NCI-H1436 treated with DMSO at 0.1 percent for 48 hours (cell line): ENCODE results near the gene SOWAHC.
"Not testable (repeated sequence)": the region's sequence is repeated elsewhere in the genome, so short reads cannot be mapped to it uniquely, and the experiment has no call there.

Source experiments
- DNase-seq: peaks from one replicate; lab custom pipeline; 2025; lab: John Stamatoyannopoulos, UW

SOWAHC gene

DNA sequence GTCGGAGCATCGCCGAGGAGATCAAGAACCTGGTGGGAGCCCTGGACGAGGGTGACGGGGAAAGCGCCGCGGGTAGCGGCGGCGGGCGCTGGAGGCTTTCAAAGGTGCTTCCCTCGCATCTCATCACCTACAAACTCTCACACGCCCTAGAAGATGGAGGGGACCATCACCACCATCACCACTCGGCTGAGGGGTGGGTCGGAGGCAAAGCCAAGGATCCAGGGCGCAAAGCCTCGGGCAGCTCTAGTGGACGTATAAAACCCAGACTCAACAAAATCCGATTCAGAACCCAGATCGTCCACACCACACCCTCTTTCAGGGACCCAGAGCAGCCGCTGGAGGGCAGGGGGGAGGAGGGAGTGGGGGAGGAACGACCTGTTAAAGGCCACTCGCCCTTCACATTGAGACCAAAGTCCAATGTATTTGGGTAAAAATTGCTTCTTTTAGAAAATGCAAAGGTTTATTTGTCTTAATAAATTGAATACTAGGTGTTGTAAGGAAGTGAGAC is 1.5 kb downstream of the SOWAHC start:
- no peak for DNase-seq

- DNase-seq, result no peak
Measured at GRCh38 chr2:109616184-109616583, 2.0 kb downstream of the SOWAHC start.

DNA sequence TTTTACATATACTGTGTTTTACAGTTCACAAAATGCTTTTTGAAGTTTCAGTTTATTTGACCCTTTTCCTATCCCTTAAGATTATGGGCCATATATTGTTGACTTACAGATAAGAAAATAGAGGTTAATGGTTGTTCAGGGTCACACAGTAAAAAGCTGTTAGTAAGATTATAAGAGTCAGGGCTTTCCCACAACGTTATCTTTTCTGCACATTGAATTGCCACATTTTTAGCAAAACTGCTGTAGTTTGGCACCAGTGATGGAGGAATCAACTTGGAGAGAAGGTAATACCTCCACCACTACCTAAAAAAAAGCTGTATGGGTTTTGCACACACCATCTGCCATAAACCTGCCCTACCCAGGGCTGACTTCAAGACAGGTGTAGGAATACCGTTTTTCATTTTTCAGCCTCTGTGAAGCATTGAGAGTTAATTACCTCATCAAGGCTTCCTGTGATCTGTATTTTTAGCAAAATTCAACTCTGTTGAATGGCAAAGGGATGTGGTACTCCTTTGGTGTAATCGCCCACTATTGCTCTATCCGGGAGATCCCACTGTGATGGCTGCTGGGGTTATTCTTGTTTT is 5.0 kb downstream of the SOWAHC start:
- no peak for DNase-seq

GRCh38 chr2:109623297-109623696 is 9.1 kb downstream of the SOWAHC start:
- no peak for DNase-seq

DNA sequence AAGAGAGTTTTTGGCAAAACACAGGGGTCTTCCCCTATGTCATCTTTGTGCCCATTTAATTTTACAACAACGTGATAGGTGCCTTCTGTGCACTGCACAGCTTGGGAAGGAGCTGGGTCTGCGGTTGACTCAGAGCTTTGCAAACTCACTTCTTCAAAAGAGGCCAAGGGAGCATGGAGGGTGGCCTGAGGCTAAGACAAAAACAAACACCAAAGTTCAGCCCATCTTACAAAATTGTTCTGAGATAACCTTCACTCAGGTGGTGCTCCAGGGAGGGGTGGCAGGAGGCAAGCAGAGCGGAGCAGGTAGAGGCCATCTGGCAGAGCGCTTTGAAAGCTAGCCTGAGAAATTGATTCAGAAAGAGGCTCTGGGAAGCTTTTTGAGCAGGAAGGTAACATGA is 9.8 kb downstream of the SOWAHC start:
- DNase-seq, result no peak

DNA sequence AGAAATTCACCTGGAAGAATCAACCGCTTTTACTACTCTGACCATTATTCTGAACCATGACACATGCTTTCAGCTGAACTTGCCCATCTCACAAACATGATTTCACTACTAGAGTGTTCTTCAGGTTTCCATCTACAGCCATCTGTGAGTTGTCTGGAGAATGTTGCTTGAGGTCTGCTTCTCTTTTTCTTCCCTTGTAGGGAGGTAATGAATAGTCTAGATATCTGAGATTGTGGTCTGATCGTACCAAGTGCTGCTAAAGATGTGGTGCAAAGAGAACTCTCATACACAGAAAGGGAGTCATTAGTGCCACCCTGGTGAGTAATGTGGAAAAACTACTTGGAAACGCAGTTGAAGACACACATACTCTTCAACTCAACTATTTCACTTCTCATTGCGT is 10.2 kb downstream of the SOWAHC start:
- DNase-seq, result no peak

GRCh38 chr2:109628321-109628720 is 14.2 kb downstream of the SOWAHC start:
- not testable (repeated sequence) for DNase-seq

- DNase-seq, result no peak
Measured at GRCh38 chr2:109629867-109630266, 15.7 kb downstream of the SOWAHC start.

DNA sequence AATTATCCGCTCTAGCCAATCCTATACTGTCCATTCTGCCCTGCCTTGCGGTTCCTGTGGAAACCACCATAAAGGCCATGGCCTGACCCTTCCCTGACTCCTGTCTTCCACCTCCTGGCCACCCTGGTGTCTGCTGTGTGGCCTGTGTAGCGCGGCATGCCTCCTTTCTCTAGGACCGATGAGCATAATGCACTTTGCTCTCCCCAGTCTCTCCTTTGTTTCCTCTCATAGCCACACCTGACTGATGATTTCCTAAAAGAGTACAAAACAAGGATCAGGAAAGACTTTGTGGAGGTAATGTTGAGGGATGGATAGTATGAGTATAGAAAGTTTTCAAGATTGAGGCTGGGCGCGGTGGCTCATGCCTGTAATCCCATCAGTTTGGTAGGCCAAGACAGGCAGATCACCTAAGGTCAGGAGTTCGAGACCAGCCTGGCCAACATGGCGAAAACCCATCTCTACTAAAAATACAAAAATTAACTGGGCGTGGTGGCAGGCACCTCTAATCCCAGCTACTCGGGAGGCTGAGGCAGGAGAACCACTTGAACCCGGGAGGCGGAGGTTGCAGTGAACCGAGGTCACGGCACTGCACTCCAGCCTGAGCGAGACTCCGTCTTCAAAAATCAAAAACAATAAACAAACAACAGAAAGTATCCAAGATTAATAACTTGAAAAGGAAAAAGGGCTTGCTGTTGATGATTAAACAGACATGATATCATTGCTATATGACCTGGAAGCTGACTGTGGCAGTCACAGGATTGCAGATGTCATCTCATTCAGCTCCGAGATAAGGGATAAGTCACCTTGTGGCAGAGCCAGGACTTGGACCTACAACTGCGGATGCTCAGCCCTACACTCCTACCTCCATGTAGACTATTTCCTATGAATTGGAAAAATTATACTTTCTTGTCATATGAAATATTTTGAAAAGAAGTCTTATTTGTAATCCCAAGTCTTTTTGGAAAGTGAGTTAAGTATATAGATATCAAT is 16.6 kb downstream of the SOWAHC start:
- DNase-seq, result no peak

- DNase-seq, result no peak
Measured at GRCh38 chr2:109631741-109632140, 17.6 kb downstream of the SOWAHC start.

GRCh38 chr2:109632158-109632789 is 18.1 kb downstream of the SOWAHC start:
- DNase-seq, result no peak

DNA sequence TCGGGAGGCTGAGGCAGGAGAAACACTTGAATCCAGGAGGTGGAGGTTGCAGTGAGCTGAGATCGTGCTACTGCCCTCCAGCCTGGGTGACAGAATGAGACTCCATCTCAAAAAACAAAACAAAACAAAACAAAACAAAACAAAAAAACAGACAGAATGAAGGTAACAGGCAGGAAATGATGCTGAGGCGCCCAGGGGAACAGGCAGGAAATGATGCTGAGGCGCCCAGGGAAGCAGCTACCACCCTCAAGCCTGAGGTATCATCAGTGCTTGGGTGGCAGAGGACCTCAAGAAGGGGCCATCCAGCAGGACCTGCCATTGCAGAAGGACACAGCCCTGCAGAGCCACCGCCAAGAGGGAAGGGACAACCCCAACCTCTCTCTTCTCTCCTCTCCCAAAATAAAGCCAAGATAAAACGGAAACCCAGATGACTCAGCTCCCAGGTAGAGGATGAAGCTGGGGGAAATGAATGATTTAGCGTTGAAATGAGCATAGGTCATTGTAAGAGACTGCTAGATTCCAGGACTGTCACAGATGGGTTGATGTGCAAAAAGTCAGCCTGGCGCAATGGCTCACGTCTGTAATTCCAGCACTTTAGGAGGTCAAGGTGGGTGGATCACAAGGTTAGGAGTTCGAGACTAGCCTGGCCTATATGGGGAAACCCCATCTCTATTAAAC is 19.3 kb downstream of the SOWAHC start:
- no peak for DNase-seq

DNA sequence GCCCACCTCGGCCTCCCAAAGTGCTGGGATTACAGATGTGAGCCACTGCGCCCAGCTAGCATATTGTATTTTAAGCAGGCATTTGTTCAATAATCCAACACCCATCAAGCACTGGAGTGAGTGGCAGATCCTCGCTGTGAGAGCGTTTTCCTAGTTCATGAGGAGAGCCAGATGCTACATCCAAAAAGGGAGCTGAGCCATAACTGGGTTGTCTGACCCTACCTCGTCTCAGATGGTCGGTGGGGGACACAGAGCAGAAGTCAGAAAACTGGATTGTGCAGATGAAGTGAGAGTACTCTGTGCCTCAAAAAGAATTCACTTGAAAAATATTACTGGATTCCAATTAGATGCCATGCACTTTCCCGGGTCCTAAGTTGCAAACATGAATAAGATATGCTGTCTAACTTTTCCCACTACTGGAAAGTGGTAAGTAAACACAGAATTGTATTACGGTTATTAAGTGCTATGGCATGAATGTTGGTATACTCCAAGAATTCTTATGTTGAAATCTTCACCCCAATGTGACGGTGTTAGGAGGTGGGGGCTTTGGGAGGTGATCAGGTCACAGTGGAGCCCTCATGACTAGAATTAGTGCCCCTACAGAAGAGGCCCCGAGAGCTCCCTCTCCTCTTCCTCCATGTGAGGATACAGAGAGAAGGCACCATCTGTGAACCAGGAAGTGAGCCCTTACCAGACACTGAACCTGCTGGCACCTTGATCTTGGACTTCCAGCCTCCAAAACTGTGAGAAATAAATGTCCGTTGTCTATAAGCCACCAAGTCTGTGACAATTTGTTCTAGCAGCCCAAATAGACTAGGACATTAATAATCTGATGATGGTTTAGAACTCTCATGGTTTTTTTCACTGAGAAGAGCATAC is 21.5 kb downstream of the SOWAHC start:
- no peak for DNase-seq

- DNase-seq, result no peak
Measured at GRCh38 chr2:109636317-109636716, 22.2 kb downstream of the SOWAHC start.

GRCh38 chr2:109637749-109638570 is 23.8 kb downstream of the SOWAHC start:
- DNase-seq, result no peak

DNA sequence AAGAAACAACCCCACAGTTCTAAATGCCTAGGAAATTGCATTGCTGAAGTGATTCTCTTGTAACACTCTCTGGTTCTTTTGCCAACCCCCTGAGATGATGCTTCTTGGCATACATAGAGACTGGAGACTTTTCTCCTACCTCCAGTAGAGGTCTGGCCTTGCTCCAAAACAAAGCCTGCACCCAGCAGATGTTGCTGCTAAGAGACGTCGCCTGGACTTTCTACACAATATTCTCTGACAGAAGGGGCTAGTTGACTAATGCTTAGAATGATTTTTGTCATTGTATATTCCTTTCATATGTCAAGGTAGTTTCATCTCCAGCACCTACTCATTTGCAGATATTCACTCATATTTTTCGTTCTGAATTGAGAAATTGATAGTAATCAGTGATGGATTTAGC is 24.6 kb downstream of the SOWAHC start:
- no peak for DNase-seq

- DNase-seq, result not testable (repeated sequence)
Measured at GRCh38 chr2:109640000-109640399, 25.8 kb downstream of the SOWAHC start.

DNA sequence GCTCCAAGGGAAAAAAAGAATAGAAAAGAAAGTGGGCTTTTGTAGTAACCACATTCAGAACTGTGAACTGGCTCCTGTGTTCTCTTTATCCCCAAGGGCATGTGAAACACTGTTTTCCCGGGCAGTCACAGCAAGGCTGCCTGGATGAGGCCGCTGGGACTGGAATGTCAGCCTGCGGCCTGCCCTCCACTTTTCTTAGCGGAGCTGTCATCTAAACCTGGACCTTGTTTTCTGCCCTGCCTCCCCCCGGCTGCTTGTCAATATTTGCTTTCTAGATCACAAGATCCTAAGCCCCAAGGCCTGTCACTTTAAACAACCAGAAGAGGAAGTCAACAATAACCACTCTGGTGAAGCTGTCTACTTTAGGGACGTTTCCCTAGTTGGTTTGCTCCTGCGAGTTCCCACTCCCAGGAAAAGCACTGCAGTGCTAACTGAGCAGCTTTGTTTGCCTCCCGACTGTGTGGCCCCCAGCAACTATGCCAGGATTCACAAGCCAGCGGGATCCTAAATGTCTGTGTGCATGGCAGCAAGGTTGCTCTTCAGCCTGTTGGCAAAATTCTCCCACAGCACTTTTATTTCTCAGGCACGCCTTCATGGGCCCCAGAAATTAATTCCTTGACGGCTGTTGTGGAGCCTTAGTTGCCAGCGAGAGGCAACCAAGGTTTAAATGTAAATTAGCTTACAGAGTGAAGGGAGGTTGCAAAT is 30.6 kb downstream of the SOWAHC start:
- DNase-seq, result no peak

GRCh38 chr2:109645412-109646184 is 31.4 kb downstream of the SOWAHC start:
- no peak for DNase-seq
